GM21619 (cell line): ENCODE results near the gene GBX1.

Experiments used
- ATAC-seq: cut with Tn5 transposase; IDR thresholded peaks from one replicate; pipeline ENCODE4 v1.9.1; 2021; ENCODE audit not compliant: unreplicated experiment

The GBX1 gene

GRCh38 chr7:151194188-151194587 is 26.7 kb upstream of the GBX1 start:
- ATAC-seq, result no peak

- no peak for ATAC-seq
These were observed 25.9 kb upstream of the GBX1 start for GRCh38 chr7:151193203-151193978.

GRCh38 chr7:151192002-151192539 is 24.6 kb upstream of the GBX1 start:
- ATAC-seq, result no peak

- ATAC-seq, result no peak
These were observed 24.1 kb upstream of the GBX1 start for GRCh38 chr7:151191544-151191943.

- no peak for ATAC-seq
These were observed 21.5 kb upstream of the GBX1 start for GRCh38 chr7:151189038-151189437.

GRCh38 chr7:151188252-151188542 is 20.7 kb upstream of the GBX1 start:
- no peak for ATAC-seq

- ATAC-seq, result no peak
These were observed 20.1 kb upstream of the GBX1 start for GRCh38 chr7:151187409-151188251.

- no peak for ATAC-seq
These were observed 19.3 kb upstream of the GBX1 start, which contains the start of gene ASB10 for GRCh38 chr7:151186640-151187408. Gene ASB10, minus strand, starts transcription at chr7:151187250. Its CDS starts 120 bp downstream, at chr7:151187130.

GRCh38 chr7:151185762-151186639 is 18.5 kb upstream of the GBX1 start:
- no peak for ATAC-seq

GRCh38 chr7:151181011-151181431 is 13.5 kb upstream of the GBX1 start:
- no peak for ATAC-seq

- no peak for ATAC-seq
These were observed 12.5 kb upstream of the GBX1 start for GRCh38 chr7:151179946-151180345.

- no peak for ATAC-seq
These were observed 11.9 kb upstream of the GBX1 start for GRCh38 chr7:151179287-151179860.

GRCh38 chr7:151178831-151179230 is 11.3 kb upstream of the GBX1 start:
- no peak for ATAC-seq

GRCh38 chr7:151178236-151178635 is 10.7 kb upstream of the GBX1 start:
- ATAC-seq, result no peak

- no peak for ATAC-seq
These were observed 9.8 kb upstream of the GBX1 start for GRCh38 chr7:151177310-151177709.

GRCh38 chr7:151176401-151176800 is 8.9 kb upstream of the GBX1 start:
- no peak for ATAC-seq

- ATAC-seq, result no peak
These were observed 8.4 kb upstream of the GBX1 start for GRCh38 chr7:151175793-151176311.

GRCh38 chr7:151175047-151175792 is 7.7 kb upstream of the GBX1 start:
- ATAC-seq, result no peak
